KBM-7 (cell line): ENCODE results near the gene ADAMTSL1.

Experiments used
- DNase-seq: peaks from one replicate; pipeline ENCODE4 v3.0.0-alpha.2; 2015
- in situ Hi-C: fragments of 300-500 bp; cut with MboI; formaldehyde crosslinking; loops from 2 replicates; pipeline ENCODE4 v1.14.3; 2020; ENCODE audit warnings: low sequenced_read_pairs, low pct_unique_long_range_greater_than_20kb, mixed read lengths

The ADAMTSL1 gene

GRCh38 chr9:18675973-18676372 lies 202.0 kb downstream of the ADAMTSL1 start:
- in situ Hi-C loops = no loop called here

GRCh38 chr9:18676525-18676924 lies 202.6 kb downstream of the ADAMTSL1 start:
- no peak for DNase-seq
- in situ Hi-C loops = no loop called here

More at GRCh38 chr9:18675973-18676372, 202.0 kb downstream of the ADAMTSL1 start:
- DNase-seq = no peak

GRCh38 chr9:18678821-18679590 lies 205.1 kb downstream of the ADAMTSL1 start:
- in situ Hi-C loops = no loop called here
- DNase-seq = no peak

- DNase-seq = no peak
- in situ Hi-C loops = no loop called here
These were observed 209.0 kb downstream of the ADAMTSL1 start for GRCh38 chr9:18682907-18683306.

- no peak for DNase-seq
- in situ Hi-C loops = no loop called here
These were observed 209.4 kb downstream of the ADAMTSL1 start for GRCh38 chr9:18683312-18683711.

GRCh38 chr9:18683851-18684250 lies 209.9 kb downstream of the ADAMTSL1 start:
- DNase-seq = no peak
- in situ Hi-C loops = no loop called here

GRCh38 chr9:18684593-18685317 lies 210.8 kb downstream of the ADAMTSL1 start:
- DNase-seq = no peak
- in situ Hi-C loops = no loop called here

GRCh38 chr9:18688581-18689565 lies 214.9 kb downstream of the ADAMTSL1 start:
- in situ Hi-C loops = no loop called here
- DNase-seq = no peak

GRCh38 chr9:18689921-18690320 lies 216.0 kb downstream of the ADAMTSL1 start:
- no peak for DNase-seq
- in situ Hi-C loops = no loop called here

- no peak for DNase-seq
- in situ Hi-C loops = no loop called here
These were observed 218.3 kb downstream of the ADAMTSL1 start for GRCh38 chr9:18692268-18692667.

- in situ Hi-C loops = no loop called here
These were observed 219.0 kb downstream of the ADAMTSL1 start for GRCh38 chr9:18692962-18693361.

GRCh38 chr9:18694959-18695668 lies 221.2 kb downstream of the ADAMTSL1 start:
- in situ Hi-C loops = no loop called here
- no peak for DNase-seq

More at GRCh38 chr9:18692962-18693361, 219.0 kb downstream of the ADAMTSL1 start:
- DNase-seq = no peak

GRCh38 chr9:18698992-18699391 lies 225.0 kb downstream of the ADAMTSL1 start:
- DNase-seq = no peak
- in situ Hi-C loops = no loop called here

- in situ Hi-C loops = no loop called here
These were observed 225.8 kb downstream of the ADAMTSL1 start for GRCh38 chr9:18699764-18700163.

GRCh38 chr9:18700714-18701113 lies 226.8 kb downstream of the ADAMTSL1 start:
- DNase-seq = no peak
- in situ Hi-C loops = no loop called here

More at GRCh38 chr9:18699764-18700163, 225.8 kb downstream of the ADAMTSL1 start:
- DNase-seq = no peak

- in situ Hi-C loops = no loop called here
- no peak for DNase-seq
These were observed 229.4 kb downstream of the ADAMTSL1 start for GRCh38 chr9:18703151-18703900.

- in situ Hi-C loops = no loop called here
- DNase-seq = no peak
These were observed 230.0 kb downstream of the ADAMTSL1 start for GRCh38 chr9:18703901-18704379.

- no peak for DNase-seq
- in situ Hi-C loops = no loop called here
These were observed 231.9 kb downstream of the ADAMTSL1 start for GRCh38 chr9:18705796-18706392.
